Activated CD4-positive, alpha-beta T cell treated with anti-CD3 and anti-CD28 coated beads for 36 hours (primary cell): ENCODE results near the gene NLRX1. TPM values are rescaled to one million over a fixed set of nuclear protein-coding genes. Genes with fewer than 3 reads are reported as not detected.

Experiments used
- total RNA-seq, 2 experiments: library from RNA; stranded (reverse); gene quantifications; one replicate each; pipeline ENCODE4 v1.2.3, GENCODE V29; 2021

Gene NLRX1
- total RNA-seq, 2 experiments from 2014 or later, result 18.2 to 25.0 TPM

Other genes starting within 250 kb of the NLRX1 start
- gene BCL9L, start 242.8 kb upstream of the NLRX1 start, total RNA-seq, result 10 to 100 TPM; 34.5 to 58.5 TPM
- gene UPK2, start 212.4 kb upstream of the NLRX1 start, total RNA-seq, result under 1 TPM; 0.19 to 0.32 TPM
- gene FOXR1, start 197.0 kb upstream of the NLRX1 start, total RNA-seq, result not detected
- 10 to 100 TPM; 23.7 to 26.2 TPM for gene CENATAC, start 170.6 kb upstream of the NLRX1 start, total RNA-seq
- 1,000 to 10,000 TPM; 1,590 to 1,820 TPM for gene RPS25, start 150.4 kb upstream of the NLRX1 start, total RNA-seq
- gene TRAPPC4, start 150.0 kb upstream of the NLRX1 start, total RNA-seq, result 10 to 100 TPM; 62.2 to 81.9 TPM
- 10 to 100 TPM; 26.2 to 36.2 TPM for gene SLC37A4, start 137.8 kb upstream of the NLRX1 start, total RNA-seq
- 100 to 1,000 TPM; 104 to 114 TPM for gene HYOU1, start 111.5 kb upstream of the NLRX1 start, total RNA-seq
- gene VPS11, start 100.9 kb upstream of the NLRX1 start, total RNA-seq, result 10 to 100 TPM; 20.5 to 25.4 TPM
- gene HMBS, start 83.8 kb upstream of the NLRX1 start, total RNA-seq, result 10 to 100 TPM; 39.8 to 41.8 TPM
- 10 to 100 TPM; 57.8 to 73.5 TPM for gene DPAGT1, start 66.9 kb upstream of the NLRX1 start, total RNA-seq
- gene C2CD2L, start 61.4 kb upstream of the NLRX1 start, total RNA-seq, result 10 to 100 TPM; 15.9 to 16.3 TPM
- 10 to 100 TPM; 24.0 to 27.2 TPM for gene HINFP, start 47.1 kb upstream of the NLRX1 start, total RNA-seq
- gene ABCG4, start 19.7 kb upstream of the NLRX1 start, total RNA-seq, result not detected
- under 1 TPM in 1 of 2 experiments, not detected in 1; 0.21 TPM for gene NHERF4, start 16.8 kb downstream of the NLRX1 start, total RNA-seq
- gene CBL, start 37.6 kb downstream of the NLRX1 start, total RNA-seq, result 10 to 100 TPM; 29.3 to 33.2 TPM
- 1 to 10 TPM; 6.8 to 6.9 TPM for gene MCAM, start 148.4 kb downstream of the NLRX1 start, total RNA-seq
- 10 to 100 TPM; 29.9 TPM for gene RNF26, start 165.8 kb downstream of the NLRX1 start, total RNA-seq
- not detected for gene C1QTNF5, start 172.2 kb downstream of the NLRX1 start, total RNA-seq
- not detected for gene MFRP, start 178.0 kb downstream of the NLRX1 start, total RNA-seq
- gene USP2, start 213.0 kb downstream of the NLRX1 start, total RNA-seq, result under 1 TPM; 0.58 to 0.71 TPM